Measurements from ENCODE around the gene DYNLT2.

- TF ChIP-seq EZH2 (IDR thresholded peaks at IDR 0.05; ENCODE audit: insufficient read depth, poor library complexity, severe bottlenecking) = no peak
- no peak for TF ChIP-seq EZH2phosphoT487 (IDR thresholded peaks at IDR 0.05; ENCODE audit: insufficient read depth, low read depth)
These were observed 48.5 kb downstream of the DYNLT2 start for GRCh38 chr6:169702840-169703246.

All from GM23248 (cell line).